Measurements from ENCODE around the gene CHST11.

Gene CHST11

DNA sequence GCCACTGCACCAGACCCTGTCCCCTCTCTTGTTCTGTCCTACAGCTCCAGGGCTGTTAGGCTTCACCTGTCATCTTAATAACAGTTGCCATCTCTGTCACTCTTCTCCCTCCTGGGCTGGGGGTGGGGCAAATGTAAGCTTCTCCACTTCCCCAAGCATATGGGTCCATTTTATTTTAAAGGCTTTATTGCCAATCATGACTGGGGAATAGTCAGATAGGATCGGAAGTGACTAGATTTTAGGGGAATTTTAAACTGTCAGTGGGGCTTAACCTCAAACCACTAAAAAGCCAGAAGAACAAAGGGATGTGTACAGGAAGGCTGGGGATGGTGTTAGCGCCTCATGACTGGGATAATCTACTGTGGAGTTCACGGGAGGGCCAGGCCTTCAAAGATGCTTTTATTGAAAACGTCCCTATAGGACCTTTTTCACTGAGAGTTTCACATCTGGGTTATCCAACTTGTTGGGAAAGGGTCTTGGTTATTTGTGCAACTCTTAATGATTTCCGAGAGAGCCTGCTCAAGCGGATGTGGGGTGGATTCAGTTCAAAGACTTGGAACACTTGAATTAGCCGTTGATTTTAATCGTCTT lies 41.6 kb downstream of the CHST11 start:
- TF ChIP-seq, protein P1, sequence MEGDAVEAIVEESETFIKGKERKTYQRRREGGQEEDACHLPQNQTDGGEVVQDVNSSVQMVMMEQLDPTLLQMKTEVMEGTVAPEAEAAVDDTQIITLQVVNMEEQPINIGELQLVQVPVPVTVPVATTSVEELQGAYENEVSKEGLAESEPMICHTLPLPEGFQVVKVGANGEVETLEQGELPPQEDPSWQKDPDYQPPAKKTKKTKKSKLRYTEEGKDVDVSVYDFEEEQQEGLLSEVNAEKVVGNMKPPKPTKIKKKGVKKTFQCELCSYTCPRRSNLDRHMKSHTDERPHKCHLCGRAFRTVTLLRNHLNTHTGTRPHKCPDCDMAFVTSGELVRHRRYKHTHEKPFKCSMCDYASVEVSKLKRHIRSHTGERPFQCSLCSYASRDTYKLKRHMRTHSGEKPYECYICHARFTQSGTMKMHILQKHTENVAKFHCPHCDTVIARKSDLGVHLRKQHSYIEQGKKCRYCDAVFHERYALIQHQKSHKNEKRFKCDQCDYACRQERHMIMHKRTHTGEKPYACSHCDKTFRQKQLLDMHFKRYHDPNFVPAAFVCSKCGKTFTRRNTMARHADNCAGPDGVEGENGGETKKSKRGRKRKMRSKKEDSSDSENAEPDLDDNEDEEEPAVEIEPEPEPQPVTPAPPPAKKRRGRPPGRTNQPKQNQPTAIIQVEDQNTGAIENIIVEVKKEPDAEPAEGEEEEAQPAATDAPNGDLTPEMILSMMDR (IDR thresholded peaks at IDR 0.05; ENCODE audit: borderline replicate concordance, control extremely low read depth, extremely low read depth, insufficient read depth, missing control alignments) = no peak
- DNase-seq (ENCODE audit: low spot score) = no peak
- in situ Hi-C loops (cut with MboI; ENCODE audit: low sequenced_read_pairs, unreplicated experiment) = no loop called here

DNA sequence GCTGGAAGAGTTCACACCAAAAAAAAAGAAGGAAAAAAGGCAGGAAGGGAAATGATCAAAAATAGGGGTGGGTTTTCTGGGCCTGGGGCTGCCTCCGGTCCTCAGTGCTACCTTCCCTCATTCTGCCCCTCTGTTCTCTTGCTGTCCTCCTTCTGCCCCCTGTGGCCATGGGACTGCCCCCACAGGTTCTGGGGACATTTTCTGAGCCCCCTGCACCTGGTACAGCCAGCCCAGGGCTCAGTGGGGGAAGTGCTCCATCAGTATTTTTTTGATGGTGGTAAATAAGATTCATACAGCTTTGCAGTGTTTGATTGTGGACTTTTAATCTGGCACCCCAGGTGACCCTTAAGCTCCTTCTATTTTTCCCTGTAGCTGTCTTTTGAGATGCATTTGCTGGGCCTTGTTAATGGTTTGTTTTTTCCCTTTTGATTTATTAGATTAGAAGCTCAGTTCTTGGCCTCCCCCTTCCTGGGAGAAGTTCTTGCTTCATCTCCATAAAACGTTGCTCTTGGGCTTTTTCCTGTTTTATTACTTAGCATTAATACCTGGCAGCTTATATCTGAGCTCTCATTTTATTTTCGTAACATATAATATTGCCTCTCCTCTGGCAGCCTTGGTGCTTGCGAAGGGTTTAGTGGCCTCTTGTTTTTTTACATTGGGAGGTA lies 43.1 kb downstream of the CHST11 start:
- DNase-seq (ENCODE audit: low spot score) = no peak
- in situ Hi-C loops (cut with MboI; ENCODE audit: low sequenced_read_pairs, unreplicated experiment) = no loop called here
- TF ChIP-seq, protein P1 (IDR thresholded peaks at IDR 0.05; ENCODE audit: borderline replicate concordance, control extremely low read depth, extremely low read depth, insufficient read depth, missing control alignments) = no peak

DNA sequence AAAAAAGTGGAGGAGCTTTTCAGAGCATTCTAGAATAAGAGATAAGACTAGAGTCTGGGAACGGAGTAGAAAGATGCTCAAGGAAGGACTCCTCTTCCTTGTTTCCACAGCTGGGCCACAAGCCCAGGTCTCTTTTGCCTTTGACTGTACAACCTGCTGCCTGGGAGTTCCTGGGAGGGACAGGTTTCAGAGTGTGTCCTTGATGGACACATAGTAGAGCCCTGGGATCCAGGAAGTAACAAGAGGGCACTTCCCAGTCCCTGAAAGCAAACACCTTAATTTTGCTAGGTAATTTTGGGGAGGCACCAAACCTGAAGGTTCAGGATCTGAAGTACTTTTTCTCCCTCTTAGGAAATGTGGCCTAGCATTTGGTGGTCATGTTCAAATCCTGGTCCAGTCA lies 44.4 kb downstream of the CHST11 start:
- no peak for DNase-seq (ENCODE audit: low spot score)
- in situ Hi-C loops (cut with MboI; ENCODE audit: low sequenced_read_pairs, unreplicated experiment) = no loop called here

DNA sequence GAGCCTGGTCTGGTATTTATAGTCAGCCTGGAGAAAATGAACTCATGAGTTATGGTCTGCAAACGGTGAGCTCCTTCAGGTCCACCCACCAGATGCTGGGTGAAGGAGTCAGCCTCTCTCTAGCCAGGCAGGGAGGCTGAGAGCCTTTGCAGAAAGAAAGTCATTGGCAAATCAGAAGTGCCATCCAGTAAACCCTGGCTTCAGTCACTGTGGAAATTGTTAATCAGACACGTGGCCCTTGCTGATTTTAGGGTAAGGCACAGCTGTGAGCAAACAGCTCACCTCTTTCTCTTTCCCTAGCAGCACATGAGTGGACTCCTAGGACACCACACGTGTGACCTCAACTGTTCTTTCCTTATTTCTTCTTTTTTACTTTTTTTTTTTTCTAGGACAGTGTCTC lies 44.9 kb downstream of the CHST11 start:
- no peak for DNase-seq (ENCODE audit: low spot score)
- in situ Hi-C loops (cut with MboI; ENCODE audit: low sequenced_read_pairs, unreplicated experiment) = no loop called here
- TF ChIP-seq, protein P1 (IDR thresholded peaks at IDR 0.05; ENCODE audit: borderline replicate concordance, control extremely low read depth, extremely low read depth, insufficient read depth, missing control alignments) = no peak

More for the DNA sequence above, 44.4 kb downstream of the CHST11 start:
- TF ChIP-seq, protein P1 (IDR thresholded peaks at IDR 0.05; ENCODE audit: borderline replicate concordance, control extremely low read depth, extremely low read depth, insufficient read depth, missing control alignments) = no peak

DNA sequence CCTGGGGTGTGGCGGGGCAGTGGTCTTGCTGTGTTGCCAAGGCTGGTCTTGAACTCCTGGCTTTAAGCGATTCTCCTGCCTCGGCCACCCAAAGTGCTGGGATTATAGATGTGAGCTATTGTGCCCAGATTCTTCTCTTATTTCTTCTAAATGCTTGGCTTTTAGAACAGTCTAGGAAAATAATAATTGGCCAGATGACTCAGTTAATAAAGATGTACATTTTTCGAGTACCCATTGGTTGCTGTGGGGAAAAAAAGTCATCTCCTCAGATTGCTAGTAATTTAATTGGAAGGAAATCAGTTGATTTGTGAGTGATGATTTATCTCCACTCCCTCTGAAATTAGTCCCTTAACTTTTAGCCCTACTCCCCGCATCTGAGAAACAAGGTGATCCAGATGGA lies 45.5 kb downstream of the CHST11 start:
- TF ChIP-seq, protein P1 (IDR thresholded peaks at IDR 0.05; ENCODE audit: borderline replicate concordance, control extremely low read depth, extremely low read depth, insufficient read depth, missing control alignments) = no peak
- DNase-seq (ENCODE audit: low spot score) = no peak
- in situ Hi-C loops (cut with MboI; ENCODE audit: low sequenced_read_pairs, unreplicated experiment) = no loop called here

DNA sequence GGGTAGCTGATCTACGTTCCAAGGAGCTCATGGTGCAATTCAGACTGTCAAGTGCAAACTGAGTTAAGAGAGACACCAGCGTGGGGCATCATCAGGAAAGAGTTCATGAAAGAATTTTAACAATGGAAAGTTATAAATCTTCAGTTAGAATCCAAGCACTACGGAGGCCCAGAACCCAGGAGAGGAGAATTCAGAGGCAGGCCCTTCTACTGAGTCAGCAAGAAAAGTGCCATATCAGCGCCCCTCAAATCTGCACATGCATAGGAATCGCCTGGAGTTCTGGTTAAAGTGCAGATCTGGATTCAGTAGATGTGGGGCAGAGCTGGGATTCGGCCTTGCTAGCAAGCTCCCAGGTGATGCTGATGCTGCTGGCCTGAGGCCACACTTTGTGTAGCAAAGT lies 45.9 kb downstream of the CHST11 start:
- in situ Hi-C loops (cut with MboI; ENCODE audit: low sequenced_read_pairs, unreplicated experiment) = no loop called here

More for the DNA sequence above, 45.9 kb downstream of the CHST11 start:
- TF ChIP-seq, protein P1 (IDR thresholded peaks at IDR 0.05; ENCODE audit: borderline replicate concordance, control extremely low read depth, extremely low read depth, insufficient read depth, missing control alignments) = no peak
- no peak for DNase-seq (ENCODE audit: low spot score)
